ENCODE results near the gene ARSG. TPM values are rescaled to one million over a fixed set of nuclear protein-coding genes. Genes with fewer than 3 reads are reported as not detected.

The ARSG gene
- total RNA-seq, 4 donors from 2014 or later: 3.1 to 6.8 (median 4.4) TPM

DNA sequence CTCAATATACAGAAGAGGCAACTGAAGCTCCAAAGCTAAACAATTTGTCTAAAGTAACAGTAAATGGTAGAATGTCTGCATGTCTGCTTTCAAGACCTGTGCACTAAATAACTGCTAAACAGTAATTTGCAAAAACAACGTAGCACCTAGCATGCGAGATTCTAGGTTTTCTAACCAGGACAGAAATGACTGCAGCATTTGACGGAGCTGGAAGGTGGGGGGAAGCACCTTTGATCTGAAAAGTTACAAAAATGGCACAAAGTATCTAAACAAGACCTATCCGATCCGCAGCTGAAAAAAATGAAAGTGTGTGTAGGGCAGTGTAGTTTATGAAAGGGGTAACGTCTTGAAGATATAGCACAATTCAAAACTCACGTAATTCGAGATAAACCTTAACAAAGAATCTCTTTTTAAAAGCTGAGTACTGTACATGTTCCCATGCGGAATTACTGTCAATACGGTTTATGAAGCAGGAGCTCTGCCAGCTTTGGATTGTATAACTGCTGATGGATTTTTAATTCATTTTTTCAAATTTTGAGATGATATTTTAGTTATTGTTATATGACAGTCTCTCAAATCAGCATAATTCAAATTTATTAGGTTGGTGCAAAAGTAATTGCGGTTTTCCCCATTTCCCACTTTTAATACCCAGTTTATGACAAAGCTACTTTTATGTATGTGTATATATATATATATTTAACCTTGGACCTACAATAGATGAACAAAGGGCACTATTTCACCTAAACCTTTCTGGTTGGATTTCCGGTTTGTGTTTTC lies 167.2 kb downstream of the ARSG start:
- TF ChIP-seq, protein P1, sequence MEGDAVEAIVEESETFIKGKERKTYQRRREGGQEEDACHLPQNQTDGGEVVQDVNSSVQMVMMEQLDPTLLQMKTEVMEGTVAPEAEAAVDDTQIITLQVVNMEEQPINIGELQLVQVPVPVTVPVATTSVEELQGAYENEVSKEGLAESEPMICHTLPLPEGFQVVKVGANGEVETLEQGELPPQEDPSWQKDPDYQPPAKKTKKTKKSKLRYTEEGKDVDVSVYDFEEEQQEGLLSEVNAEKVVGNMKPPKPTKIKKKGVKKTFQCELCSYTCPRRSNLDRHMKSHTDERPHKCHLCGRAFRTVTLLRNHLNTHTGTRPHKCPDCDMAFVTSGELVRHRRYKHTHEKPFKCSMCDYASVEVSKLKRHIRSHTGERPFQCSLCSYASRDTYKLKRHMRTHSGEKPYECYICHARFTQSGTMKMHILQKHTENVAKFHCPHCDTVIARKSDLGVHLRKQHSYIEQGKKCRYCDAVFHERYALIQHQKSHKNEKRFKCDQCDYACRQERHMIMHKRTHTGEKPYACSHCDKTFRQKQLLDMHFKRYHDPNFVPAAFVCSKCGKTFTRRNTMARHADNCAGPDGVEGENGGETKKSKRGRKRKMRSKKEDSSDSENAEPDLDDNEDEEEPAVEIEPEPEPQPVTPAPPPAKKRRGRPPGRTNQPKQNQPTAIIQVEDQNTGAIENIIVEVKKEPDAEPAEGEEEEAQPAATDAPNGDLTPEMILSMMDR (IDR thresholded peaks at IDR 0.05; ENCODE audit: low read depth): no peak

DNA sequence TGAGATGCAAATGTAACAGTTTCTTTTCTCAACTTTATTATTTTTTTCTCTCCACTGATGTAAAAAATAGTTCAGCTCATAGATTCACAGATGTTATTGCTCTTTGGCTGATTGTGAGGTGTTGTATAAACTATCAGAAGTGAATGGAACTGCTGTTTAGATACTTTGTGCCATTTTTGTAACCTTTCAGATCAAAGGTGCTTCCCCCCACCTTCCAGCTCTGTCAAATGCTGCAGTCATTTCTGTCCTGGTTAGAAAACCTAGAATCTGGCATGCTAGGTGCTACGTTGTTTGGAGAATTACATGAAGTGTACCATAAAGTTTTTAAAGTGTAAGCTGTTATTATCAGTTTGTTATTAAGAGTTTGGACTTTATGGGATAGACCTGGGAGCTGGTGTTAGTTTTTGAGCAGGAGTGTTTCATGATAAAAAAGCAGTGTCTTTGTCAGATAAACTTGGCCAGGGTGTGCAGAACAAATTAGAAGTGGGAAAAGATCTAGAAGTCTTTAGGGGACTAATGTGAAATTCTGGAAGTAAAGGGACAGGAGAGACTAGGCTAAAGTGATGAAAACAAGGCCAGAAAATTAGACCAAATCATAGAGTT lies 167.8 kb downstream of the ARSG start:
- TF ChIP-seq, protein P1 (IDR thresholded peaks at IDR 0.05; ENCODE audit: low read depth): no peak

DNA sequence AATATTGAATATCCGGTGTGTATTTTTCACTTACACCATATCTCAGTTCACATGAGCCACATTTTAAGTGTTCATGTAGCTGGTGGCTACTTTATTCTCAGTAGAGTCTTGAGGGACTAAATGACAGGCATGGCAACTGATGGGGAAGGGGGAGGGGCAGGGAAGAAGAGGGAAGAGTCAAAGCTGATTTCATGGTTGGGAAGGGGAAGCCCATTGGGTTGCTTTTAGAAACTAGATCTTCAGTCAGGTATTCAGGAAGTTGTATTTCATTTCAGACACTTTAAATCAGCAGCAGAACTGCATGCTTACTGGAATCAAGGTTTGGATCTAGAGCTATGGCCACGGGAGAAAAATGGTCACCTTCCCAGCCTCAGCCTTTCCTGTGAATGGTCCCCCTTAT lies 168.9 kb downstream of the ARSG start:
- TF ChIP-seq, protein P1 (IDR thresholded peaks at IDR 0.05; ENCODE audit: low read depth): no peak

DNA sequence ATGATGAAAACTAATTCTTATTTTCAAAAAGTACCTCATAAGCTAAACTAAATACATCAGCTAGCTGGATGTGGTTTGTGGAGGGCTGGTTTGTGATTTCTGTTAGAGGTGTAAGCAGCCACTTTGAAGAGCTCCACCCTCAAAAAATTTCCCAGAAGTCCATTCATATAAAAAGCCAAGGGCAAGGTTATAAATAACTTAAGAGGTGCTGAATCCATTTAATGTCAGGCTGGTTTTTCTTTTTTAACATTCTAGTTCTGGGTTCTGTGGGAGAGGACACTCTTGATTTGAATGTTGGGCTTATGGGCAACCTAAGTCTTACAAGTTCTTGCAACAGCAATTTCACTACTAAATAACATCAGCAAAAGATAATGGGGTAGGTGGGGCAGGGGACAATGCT lies 169.4 kb downstream of the ARSG start:
- TF ChIP-seq, protein P1 (IDR thresholded peaks at IDR 0.05; ENCODE audit: low read depth): no peak

DNA sequence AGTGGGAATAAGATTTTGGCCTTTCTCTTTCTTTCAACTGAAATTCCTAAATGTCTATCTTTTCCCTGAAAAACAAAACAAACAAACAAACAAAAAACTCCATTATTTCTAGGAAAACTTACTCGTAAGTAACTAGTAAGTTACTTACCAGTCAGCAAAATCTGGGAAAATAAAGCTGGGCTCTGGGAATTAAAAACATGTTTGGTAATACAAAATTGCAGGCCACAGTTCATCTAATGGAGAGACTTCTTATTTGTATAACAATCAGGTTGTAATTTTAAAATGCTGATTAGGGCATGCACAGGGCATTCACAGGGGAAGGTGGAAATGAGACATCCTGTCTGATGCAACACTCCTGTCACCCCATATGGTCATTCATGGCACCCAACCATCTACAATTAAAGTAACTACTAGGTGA lies 169.8 kb downstream of the ARSG start:
- TF ChIP-seq, protein P1 (IDR thresholded peaks at IDR 0.05; ENCODE audit: low read depth): no peak

DNA sequence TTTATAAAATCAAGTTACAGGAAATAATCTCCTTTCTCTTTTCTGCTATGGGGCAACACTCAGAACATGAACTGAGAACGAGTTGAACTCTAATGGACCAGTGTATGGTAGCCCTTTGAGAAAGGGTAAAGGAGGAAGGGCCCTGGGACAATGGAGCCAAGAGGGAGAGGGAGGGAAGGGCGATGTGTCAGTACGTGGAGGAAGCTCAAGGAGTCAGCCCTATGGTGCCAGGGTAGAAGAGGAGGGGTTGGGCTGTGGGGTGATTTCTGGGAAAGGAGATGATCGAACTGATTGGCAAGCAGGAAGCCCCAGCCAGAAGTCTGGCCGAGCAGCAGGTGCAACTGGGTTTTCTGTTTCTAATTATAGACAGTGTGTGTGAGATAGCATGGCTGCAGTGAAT lies 170.3 kb downstream of the ARSG start:
- TF ChIP-seq, protein P1 (IDR thresholded peaks at IDR 0.05; ENCODE audit: low read depth): no peak

DNA sequence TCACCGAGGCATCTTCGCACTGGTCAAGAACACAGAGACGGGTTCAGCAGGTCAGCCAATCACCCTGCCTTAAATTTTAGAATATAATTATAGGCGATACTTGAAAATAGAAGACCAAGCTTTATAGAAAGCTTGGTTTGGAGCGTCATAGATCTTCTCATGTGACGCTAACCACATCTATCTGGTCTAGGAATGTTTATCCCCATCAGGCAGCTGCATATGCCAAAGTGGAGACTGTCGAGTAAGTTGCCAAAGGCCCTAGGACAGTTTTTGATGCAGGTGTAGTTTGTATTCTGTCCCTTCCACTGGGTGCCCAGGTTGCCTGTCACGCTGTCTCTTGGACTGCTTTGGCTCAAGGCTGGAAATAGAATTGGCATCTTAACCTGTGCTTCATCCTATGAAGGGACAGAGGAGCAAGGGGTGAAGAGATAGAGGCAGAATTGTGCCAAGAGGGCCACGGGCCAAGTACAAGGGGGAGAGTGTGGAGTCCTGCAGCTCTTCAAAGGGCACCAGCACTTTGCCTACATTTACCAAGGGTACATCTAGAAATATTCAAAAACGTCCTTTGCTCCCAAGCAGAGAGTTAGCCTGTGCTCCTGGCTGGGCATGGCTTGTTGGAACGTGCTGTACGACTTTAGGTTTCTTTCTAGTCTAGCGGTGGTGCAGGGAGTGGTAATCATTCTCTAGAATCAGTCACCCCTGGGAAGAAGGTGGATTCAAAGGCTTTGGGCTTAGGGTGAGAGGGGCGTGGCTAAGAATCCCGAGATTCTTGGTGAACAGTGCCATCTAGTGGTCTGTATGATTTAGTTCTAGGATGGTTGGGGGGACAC lies 171.3 kb downstream of the ARSG start:
- TF ChIP-seq, protein P1 (IDR thresholded peaks at IDR 0.05; ENCODE audit: low read depth): no peak

Data from subcutaneous adipose tissue (tissue), 4 donors.